Mucosa of stomach (tissue), 1 donor: Measurements from ENCODE around the gene FKBP1A.

Experiments used
- H3K27me3 ChIP-seq: one replicate; pipeline ENCODE4 v1.7.0; 2013; ENCODE audit warnings: mild to moderate bottlenecking, low read length; ENCODE audit not compliant: control insufficient read depth, insufficient read depth
- H3K36me3 ChIP-seq: one replicate; pipeline ENCODE4 v1.7.0; 2013; ENCODE audit warnings: low read length; ENCODE audit not compliant: control insufficient read depth, insufficient read depth
- H3K4me1 ChIP-seq: one replicate; pipeline ENCODE4 v1.7.0; 2013; ENCODE audit warnings: mild to moderate bottlenecking, low read length; ENCODE audit not compliant: control insufficient read depth, insufficient read depth
- H3K4me3 ChIP-seq: one replicate; pipeline ENCODE4 v1.7.0; 2013; ENCODE audit warnings: low read length
- H3K9ac ChIP-seq: one replicate; pipeline ENCODE4 v1.7.0; 2013; ENCODE audit warnings: mild to moderate bottlenecking, low read length, moderate library complexity
- H3K9me3 ChIP-seq: one replicate; pipeline ENCODE4 v1.7.0; 2013; ENCODE audit warnings: mild to moderate bottlenecking, low read length, moderate library complexity; ENCODE audit not compliant: control insufficient read depth
- donor health status: Pancreatic carcinoma.

The FKBP1A gene

DNA sequence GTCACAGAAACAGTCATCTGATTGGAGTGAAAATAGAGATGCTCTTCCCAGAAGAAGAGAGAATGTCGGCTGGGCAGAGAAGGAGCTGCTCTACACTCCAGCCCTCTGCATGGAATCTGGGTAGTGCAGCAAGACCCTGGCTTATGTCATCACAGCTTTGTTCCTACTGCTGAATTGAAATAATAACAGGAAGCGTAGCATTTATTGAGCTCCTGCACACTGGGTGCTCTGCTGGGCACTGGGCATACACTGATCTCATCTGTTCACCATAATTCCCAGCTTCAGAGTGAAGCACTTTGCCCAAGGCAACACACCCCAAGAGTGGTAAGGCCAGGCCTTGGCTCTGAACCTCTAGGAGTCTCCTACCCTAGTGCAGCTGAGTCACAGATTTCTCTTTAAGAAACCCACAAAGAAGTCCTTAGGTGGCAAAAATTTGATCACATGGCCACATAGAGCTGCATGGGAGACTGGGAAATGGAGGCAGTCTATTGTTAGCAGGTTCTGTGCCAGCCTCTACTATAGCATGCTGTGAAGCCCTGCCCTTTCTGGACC lies 60.0 kb downstream of the FKBP1A start:
- Histone ChIP-seq H3K9ac (no peak overlapping the region), H3K4me1 (peaks cover 57% of the 10 kb centered on the region), H3K27me3 (no peaks in the 10 kb centered on the region)

GRCh38 chr20:1331801-1332453 lies 60.9 kb downstream of the FKBP1A start:
- H3K4me1 ChIP-seq = peaks cover 57% of the 10 kb centered on the region
- H3K9me3 ChIP-seq = no peaks in the 10 kb centered on the region
- no peaks in the 10 kb centered on the region for H3K27me3 ChIP-seq
- H3K9ac ChIP-seq = no peak overlapping the region
- H3K4me3 ChIP-seq = no peak overlapping the region
- no peaks in the 10 kb centered on the region for H3K36me3 ChIP-seq

More for the DNA sequence above, 60.0 kb downstream of the FKBP1A start:
- no peaks in the 10 kb centered on the region for H3K9me3 ChIP-seq
- H3K36me3 ChIP-seq = no peaks in the 10 kb centered on the region
- no peak overlapping the region for H3K4me3 ChIP-seq

- Histone ChIP-seq H3K9me3 (no peaks in the 10 kb centered on the region), H3K36me3 (no peaks in the 10 kb centered on the region), H3K27me3 (no peaks in the 10 kb centered on the region), H3K4me3 (no peak overlapping the region), H3K4me1 (peaks cover 57% of the 10 kb centered on the region), H3K9ac (no peak overlapping the region)
Measured at GRCh38 chr20:1331101-1331500, 61.8 kb downstream of the FKBP1A start.

DNA sequence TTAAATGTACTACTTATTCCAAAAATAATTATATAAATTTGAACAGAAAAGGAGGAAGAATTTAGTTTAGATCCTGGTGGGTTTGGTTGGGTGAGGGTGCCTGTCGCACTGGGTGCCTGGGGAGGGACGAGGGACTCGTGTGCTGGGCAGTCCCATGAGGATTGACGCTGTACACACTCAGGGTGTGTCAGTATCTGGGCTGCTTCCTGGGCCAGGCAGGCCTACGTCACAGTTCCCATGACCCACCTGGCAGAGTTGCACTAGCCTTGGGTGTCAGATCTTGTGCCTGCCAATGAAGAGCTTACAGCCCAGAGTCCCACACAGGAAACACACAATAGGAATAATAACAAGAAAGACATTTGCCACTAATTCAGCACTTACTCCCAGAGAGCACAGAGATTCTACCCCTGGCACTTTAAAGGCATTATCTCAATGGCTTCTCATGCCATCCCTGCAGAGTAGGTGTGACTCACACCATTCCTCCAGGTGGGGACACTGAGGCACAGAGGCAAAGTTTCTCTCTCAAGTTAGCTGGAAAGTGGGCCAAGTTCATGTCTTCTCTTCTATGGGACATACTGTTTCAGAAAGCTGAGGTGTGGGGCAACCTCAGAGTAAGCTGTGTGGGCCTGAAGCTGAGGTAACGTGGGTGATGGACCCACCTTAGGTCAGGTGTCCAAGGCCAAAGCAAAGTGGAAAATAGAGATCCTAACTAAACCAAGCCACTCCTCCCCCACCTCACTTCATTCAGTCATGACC lies 62.6 kb downstream of the FKBP1A start:
- no peak overlapping the region for H3K4me3 ChIP-seq
- peak overlapping the region; percentile 93 for H3K9ac ChIP-seq

DNA sequence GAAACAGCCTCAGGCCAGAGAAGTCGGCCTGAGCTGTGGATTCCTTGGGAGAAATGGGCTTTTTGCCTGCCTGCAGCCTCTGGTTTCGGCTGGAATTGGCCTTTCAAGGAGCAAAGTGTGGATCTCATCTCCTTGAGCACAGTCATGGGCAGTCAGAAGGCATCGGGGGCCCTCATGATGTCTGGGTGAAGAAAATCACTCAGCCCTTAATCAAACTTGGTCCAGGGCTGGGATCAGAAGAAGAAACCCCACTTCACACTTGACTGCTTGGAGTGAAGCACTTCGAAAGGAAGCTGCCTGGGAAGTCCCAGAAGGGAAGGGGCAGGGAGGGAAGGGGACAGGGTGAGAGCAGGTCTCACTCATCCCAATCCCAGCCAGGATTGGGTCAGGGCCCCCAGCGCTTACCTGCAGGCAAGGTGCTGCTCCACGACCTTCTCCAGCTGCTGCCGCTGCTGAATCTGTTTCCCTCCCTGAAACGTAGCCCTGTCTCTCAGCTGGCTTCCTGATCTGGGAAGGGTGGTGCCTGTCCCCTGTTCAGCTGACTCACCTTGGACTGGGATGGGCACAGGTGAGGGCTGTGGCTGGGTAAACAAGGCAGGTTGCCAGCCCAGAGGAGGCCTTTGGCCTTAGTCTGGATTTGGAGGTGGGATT lies 64.0 kb downstream of the FKBP1A start, which contains the start of gene SDCBP2:
TSS of gene SDCBP2 (minus strand) at position 460 of the 651 bp plus-strand sequence. CDS start 8,723 bp downstream, outside the sequence.
- Histone ChIP-seq H3K4me3 (peak within 1 kb of the TSS; percentile 43), H3K27me3 (no peaks in the 10 kb centered on the region), H3K9me3 (no peaks in the 10 kb centered on the region), H3K36me3 (no peaks in the 10 kb centered on the region), H3K9ac (peak within 1 kb of the TSS; percentile 93), H3K4me1 (peaks cover 69% of the 10 kb centered on the region)

More for the DNA sequence above, 62.6 kb downstream of the FKBP1A start:
- H3K27me3 ChIP-seq = no peaks in the 10 kb centered on the region
- peaks cover 59% of the 10 kb centered on the region for H3K4me1 ChIP-seq
- H3K36me3 ChIP-seq = no peaks in the 10 kb centered on the region
- no peaks in the 10 kb centered on the region for H3K9me3 ChIP-seq

DNA sequence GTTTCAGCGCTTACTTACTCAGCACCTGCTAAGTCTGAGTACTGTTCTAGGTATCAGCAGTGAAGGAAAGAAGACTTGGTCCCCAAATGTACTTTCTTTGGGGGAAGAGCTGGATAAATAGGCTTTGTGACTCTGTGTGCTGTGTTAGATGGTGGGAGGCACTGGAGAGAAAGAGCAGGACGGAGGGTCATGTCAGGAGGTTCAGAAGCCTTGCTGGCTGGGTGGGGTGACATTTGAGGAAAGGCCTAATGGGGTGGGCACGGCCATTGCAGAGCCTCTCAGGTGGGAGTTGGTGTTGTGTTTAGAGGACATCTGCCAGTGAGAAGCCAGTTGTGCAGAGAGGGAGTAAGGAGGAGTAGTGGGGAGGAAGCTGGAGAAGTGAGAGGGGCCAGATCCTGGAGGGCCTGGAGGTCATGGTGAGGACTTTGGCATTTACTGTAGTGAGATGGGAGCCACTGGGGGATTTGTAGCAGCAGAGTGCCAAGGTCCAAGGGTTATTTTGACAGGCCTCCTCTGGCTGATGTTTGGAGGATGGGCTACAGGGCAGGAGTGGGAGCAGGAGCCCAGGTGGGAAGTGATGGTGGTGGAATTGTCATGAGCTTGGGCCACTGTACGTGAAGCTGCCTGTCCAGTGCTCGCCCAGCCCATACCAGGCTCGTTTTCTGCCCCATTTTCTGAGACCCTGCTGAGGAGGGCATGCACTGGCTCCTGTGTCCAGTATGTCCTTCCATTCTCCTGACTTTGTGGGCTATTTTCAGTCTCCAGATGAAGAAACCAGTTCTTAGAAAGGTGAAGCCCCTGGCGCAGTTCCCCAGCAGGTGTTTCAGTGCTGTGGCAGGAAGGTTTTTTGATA lies 64.8 kb downstream of the FKBP1A start:
- peaks cover 69% of the 10 kb centered on the region for H3K4me1 ChIP-seq
- no peaks in the 10 kb centered on the region for H3K27me3 ChIP-seq
- H3K36me3 ChIP-seq = no peaks in the 10 kb centered on the region
- H3K4me3 ChIP-seq = peak overlapping the region; percentile 43
- H3K9me3 ChIP-seq = no peaks in the 10 kb centered on the region
- peak overlapping the region; percentile 93 for H3K9ac ChIP-seq

DNA sequence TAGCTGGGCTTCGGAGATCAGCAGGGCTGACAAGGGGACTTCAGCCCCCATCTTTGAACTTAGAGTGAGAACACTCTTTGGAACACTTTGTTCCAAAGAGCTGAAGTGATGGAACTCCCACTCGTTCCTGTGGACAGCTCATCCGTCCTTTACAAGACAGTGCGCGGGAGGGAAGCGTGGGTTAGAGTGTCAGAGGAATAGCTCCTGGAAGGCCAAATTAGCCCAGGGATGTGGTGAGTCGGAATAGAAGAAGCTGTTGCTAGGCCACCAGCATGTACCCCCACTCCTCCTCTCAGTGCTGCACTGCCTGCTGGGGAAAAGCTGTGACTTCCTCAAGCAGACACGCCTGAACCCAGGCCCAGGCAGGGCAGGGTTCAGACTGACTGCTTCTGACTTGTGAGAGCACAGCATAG lies 65.6 kb downstream of the FKBP1A start:
- peak overlapping the region; percentile 43 for H3K4me3 ChIP-seq
- H3K9ac ChIP-seq = peak overlapping the region; percentile 93
- no peaks in the 10 kb centered on the region for H3K9me3 ChIP-seq
- H3K4me1 ChIP-seq = peaks cover 72% of the 10 kb centered on the region
- no peaks in the 10 kb centered on the region for H3K27me3 ChIP-seq
- no peaks in the 10 kb centered on the region for H3K36me3 ChIP-seq

DNA sequence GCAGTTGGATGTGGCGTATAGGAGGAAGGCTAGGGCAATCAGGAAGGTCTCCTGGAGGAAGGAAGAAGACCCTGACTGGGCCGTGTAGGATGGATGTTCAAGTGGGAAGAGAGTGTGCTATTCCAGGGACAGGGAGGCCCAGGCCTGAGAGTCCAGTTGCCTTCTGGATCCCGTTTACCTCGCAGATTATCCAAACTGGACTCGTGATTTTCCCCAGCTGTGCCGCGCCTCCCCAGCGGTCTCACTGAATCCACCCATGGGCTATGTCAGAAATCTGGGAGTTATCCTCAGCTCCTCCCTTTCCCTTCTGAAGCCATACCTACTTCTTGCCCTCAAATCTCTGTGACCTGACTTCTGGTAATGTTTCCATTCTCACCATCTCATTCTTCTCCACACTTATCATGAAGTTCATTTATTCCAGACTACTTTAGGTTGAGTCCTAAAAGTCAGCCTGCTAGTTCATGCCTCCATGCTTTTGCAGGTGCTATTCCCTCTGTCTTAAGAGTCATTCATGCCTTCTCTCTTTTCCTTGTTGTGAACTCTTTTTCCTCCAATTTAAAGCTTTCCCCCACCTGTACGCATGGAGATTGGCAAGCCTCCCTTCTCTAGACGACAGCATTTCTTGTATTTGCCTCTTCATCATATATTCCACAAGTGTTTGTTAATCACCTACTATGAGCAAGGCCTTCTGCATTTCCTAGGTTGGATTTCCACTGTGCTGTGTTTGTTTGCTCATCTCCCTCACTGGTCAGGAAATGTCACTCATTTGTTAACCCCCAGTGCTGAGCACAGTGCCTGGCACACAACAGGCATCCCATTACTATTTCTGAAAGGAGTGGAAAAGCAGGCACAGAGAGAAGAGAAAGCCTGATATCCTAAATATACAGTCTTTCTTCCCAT lies 66.6 kb downstream of the FKBP1A start:
- Histone ChIP-seq H3K4me1 (peaks cover 72% of the 10 kb centered on the region), H3K27me3 (no peaks in the 10 kb centered on the region), H3K9ac (peak overlapping the region; percentile 93), H3K4me3 (peak overlapping the region; percentile 43), H3K9me3 (no peaks in the 10 kb centered on the region), H3K36me3 (no peaks in the 10 kb centered on the region)

DNA sequence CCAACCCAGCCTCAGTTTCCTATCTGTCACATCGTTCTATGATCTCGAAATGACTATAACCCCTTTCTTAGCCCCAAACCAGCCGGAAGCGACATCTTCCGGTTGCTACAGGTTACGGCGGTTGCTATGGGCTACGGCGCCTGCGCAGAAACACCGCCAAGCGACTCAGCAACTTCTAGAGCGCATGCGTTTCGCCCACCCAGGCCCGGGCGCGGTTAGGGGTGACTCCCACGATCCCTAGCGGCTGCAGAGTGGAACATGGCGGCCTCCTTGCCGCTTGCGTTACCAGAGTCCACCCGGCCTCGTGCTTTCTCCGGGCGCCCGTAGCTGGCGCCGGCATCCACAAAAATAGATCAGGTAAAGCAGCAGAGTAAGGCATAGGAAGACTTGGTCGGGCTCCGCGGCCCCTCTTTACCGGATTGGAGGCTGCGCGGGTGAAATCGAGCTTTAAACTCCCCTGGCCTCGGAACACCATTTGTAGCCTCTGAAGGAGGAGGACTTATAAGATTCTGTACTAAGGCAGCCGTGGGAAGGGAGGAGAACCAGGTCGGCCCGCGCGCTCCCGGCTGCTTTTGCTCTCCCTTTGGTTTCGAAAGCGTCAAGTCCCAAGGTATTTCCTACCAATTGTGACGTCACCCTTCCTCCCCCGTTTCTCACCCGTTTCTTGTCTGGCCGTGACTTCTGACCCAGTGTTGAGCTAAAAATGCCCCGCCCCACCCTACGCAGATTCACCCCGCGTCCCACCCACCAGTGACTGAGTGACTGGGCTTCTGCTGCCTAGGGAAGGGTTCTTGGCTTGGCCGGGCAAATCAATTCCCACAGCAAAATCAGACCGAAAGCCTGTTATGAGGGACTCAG lies 67.5 kb downstream of the FKBP1A start:
- Histone ChIP-seq H3K27me3 (no peaks in the 10 kb centered on the region), H3K9ac (peak overlapping the region; percentile 93), H3K9me3 (no peaks in the 10 kb centered on the region), H3K4me1 (peaks cover 63% of the 10 kb centered on the region), H3K4me3 (peak overlapping the region; percentile 43), H3K36me3 (no peaks in the 10 kb centered on the region)

GRCh38 chr20:1324598-1325172 lies 68.2 kb downstream of the FKBP1A start:
- Histone ChIP-seq H3K36me3 (peaks cover 4% of the 10 kb centered on the region), H3K4me1 (peaks cover 56% of the 10 kb centered on the region), H3K4me3 (peak overlapping the region; percentile 43), H3K27me3 (no peaks in the 10 kb centered on the region), H3K9ac (peak overlapping the region; percentile 93), H3K9me3 (no peaks in the 10 kb centered on the region)
